Prostate gland (tissue), 2 donors: Measurements from ENCODE around the gene KCNJ2.

ENCODE experiments used
- POLR2A ChIP-seq: fragments of 450-650 bp; IDR thresholded peaks from one replicate; pipeline ENCODE4 v1.6.1; 2016; ENCODE audit warnings: antibody characterized with exemption, mild to moderate bottlenecking
- POLR2AphosphoS5 ChIP-seq: sonication (generic); formaldehyde crosslinking; IDR thresholded peaks from one replicate; pipeline ENCODE4 v1.6.1; 2017; ENCODE audit warnings: antibody characterized with exemption
- TF ChIP-seq, protein P1 (sequence below), 4 experiments: fragments of 200-600 bp in 2 of 4; fragments of 450-650 bp in 2 of 4; sonication (generic) in 2 of 4; IDR thresholded peaks; 1 replicate in 3 of 4; 2 replicates in 1 of 4; pipeline ENCODE4 v1.5.1; 2016 to 2019; ENCODE audit warnings: antibody characterized with exemption in 4 of 4, mild to moderate bottlenecking in 2 of 4, moderate library complexity in 2 of 4

DNA sequence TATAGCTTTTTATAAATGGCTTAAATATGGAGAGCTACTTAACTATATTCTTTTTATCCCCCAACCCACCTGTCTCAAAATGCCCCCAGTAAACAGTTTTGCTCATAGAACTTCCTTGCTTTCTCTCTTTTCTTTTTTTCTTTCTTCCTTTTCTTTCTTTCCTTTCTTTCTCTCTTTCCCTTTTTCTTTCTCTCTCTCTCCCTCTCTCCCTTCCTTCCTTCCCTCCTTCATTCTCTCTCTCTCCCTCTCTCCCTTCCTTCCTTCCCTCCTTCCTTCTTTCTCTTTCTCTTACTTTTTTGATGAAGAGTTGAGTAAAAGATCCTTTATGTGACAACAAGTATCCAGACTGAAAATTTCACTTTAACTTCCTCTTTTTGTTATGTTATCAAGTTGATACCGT is 48.2 kb downstream of the KCNJ2 start:
- TF ChIP-seq, protein P1, sequence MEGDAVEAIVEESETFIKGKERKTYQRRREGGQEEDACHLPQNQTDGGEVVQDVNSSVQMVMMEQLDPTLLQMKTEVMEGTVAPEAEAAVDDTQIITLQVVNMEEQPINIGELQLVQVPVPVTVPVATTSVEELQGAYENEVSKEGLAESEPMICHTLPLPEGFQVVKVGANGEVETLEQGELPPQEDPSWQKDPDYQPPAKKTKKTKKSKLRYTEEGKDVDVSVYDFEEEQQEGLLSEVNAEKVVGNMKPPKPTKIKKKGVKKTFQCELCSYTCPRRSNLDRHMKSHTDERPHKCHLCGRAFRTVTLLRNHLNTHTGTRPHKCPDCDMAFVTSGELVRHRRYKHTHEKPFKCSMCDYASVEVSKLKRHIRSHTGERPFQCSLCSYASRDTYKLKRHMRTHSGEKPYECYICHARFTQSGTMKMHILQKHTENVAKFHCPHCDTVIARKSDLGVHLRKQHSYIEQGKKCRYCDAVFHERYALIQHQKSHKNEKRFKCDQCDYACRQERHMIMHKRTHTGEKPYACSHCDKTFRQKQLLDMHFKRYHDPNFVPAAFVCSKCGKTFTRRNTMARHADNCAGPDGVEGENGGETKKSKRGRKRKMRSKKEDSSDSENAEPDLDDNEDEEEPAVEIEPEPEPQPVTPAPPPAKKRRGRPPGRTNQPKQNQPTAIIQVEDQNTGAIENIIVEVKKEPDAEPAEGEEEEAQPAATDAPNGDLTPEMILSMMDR (IDR thresholded peaks at IDR 0.05), result no peak
- TF ChIP-seq POLR2AphosphoS5 (no peak), POLR2A (no peak)
